K562 (cell line): ENCODE data around the gene CPED1. TPM values are rescaled to one million over a fixed set of nuclear protein-coding genes. Genes with fewer than 3 reads are reported as not detected.

Source experiments
- ATAC-seq: fragments of 200-7000 bp; cut with Tn5 transposase; 3 replicates; pipeline ENCODE4 v1.9.1; 2020; ENCODE audit warnings: moderate library complexity
- BruUV-seq: library from RNA; stranded (reverse); fragments of 400-500 nt; replicated peaks from 2 replicates; lab custom pipeline; 2021; lab: Mats Ljungman, UMichigan
- CTCF ChIA-PET: fragments of 300-600 bp; formaldehyde crosslinking; extraction: SDS; loops from one replicate; lab custom pipeline; 2021; ENCODE audit warnings: low intra/inter-chr PET ratio; lab: Yijun Ruan, JAX
- POLR2A ChIA-PET: fragments of 300-600, 350-650 bp; sonication (Branson Sonifier 250); formaldehyde crosslinking; extraction: SDS; loops from one replicate; lab custom pipeline; 2021; ENCODE audit warnings: antibody characterized with exemption, inconsistent platforms; lab: Yijun Ruan, JAX
- DNase-seq, 4 experiments: peaks; one replicate each; pipeline versions ENCODE4 v3.0.0 to v3.0.0-alpha.2; 2011 to 2018; ENCODE audit warnings: low spot score in 3 of 4, mixed read lengths in 3 of 4; ENCODE audit errors: extremely low read depth in 1 of 4
- FAIRE-seq: peaks from 2 replicates; lab custom pipeline; 2011; peaks lifted over from hg19 to GRCh38; lab: Jason Lieb, UNC
- H2AFZ ChIP-seq: 2 replicates; pipeline ENCODE4 v1.6.0; 2011; ENCODE audit warnings: low read depth, low read length, control low read depth, inconsistent platforms
- H3K27ac ChIP-seq: fragments of 200-600 bp; 3 replicates; pipeline ENCODE4 v1.8.0; 2011; ENCODE audit warnings: low read depth, mild to moderate bottlenecking, control low read depth, inconsistent platforms, low read length, moderate library complexity, mixed read lengths; ENCODE audit errors: extremely low read depth
- H3K27me3 ChIP-seq, 2 experiments: fragments of 300-600 bp in 1 of 2; 2 replicates in 1 of 2; 3 replicates in 1 of 2; pipeline versions ENCODE4 v1.6.0 to v1.8.0; 2011; ENCODE audit warnings: inconsistent platforms in 2 of 2, low read length in 2 of 2, mild to moderate bottlenecking in 1 of 2, mixed read lengths in 1 of 2, moderate library complexity in 1 of 2; ENCODE audit not compliant: control insufficient read depth in 2 of 2, insufficient read depth in 2 of 2
- H3K36me3 ChIP-seq: fragments of 300-600 bp; 3 replicates; pipeline ENCODE4 v1.8.0; 2011; ENCODE audit warnings: mild to moderate bottlenecking, low read length, inconsistent platforms; ENCODE audit not compliant: control insufficient read depth, insufficient read depth
- H3K4me1 ChIP-seq, 2 experiments: fragments of 200-600 bp in 1 of 2; replicated peaks in 1 of 2; 2 replicates in 1 of 2; 3 replicates in 1 of 2; pipeline versions ENCODE4 v1.5.1 to v1.8.0; 2011; ENCODE audit warnings: inconsistent platforms in 2 of 2, low read length in 2 of 2, mild to moderate bottlenecking in 1 of 2, mixed read lengths in 1 of 2, moderate library complexity in 1 of 2; ENCODE audit not compliant: control insufficient read depth in 2 of 2, insufficient read depth in 2 of 2
- H3K4me2 ChIP-seq: 2 replicates; pipeline ENCODE4 v1.6.1; 2011; ENCODE audit warnings: low read length, control low read depth, inconsistent platforms, mixed read lengths; ENCODE audit not compliant: insufficient read depth
- H3K4me3 ChIP-seq: fragments of 200-600 bp; sonication (generic), shearing (Covaris generic); 2 replicates; pipeline ENCODE4 v1.5.1; 2016; ENCODE audit warnings: control low read depth, inconsistent platforms
- H3K79me2 ChIP-seq: fragments of 200-600 bp; 3 replicates; pipeline ENCODE4 v1.8.0; 2011; ENCODE audit warnings: low read length, inconsistent platforms; ENCODE audit not compliant: control insufficient read depth, insufficient read depth
- H3K9ac ChIP-seq, 2 experiments: 2 replicates each; pipeline versions ENCODE4 v1.6.0 to v1.6.1; 2011; ENCODE audit warnings: low read depth in 2 of 2, low read length in 2 of 2, control low read depth in 1 of 2, inconsistent platforms in 1 of 2, mild to moderate bottlenecking in 1 of 2, mixed read lengths in 1 of 2; ENCODE audit not compliant: insufficient read depth in 1 of 2
- H3K9me1 ChIP-seq: one replicate; pipeline ENCODE4 v1.6.0; 2011; ENCODE audit warnings: inconsistent platforms, mild to moderate bottlenecking, low read length, moderate library complexity; ENCODE audit not compliant: control insufficient read depth, insufficient read depth
- H3K9me3 ChIP-seq: replicated peaks from 2 replicates; pipeline ENCODE4 v1.5.1; 2011; ENCODE audit warnings: low read depth, low read length, inconsistent platforms; ENCODE audit not compliant: control insufficient read depth, insufficient read depth
- H4K20me1 ChIP-seq: replicated peaks from 2 replicates; pipeline ENCODE4 v1.6.1; 2011; ENCODE audit warnings: low read length, inconsistent platforms, mixed read lengths; ENCODE audit not compliant: control insufficient read depth, insufficient read depth
- BRF1 ChIP-seq: IDR thresholded peaks from 3 replicates; pipeline ENCODE4 v1.6.1; 2011; ENCODE audit warnings: borderline replicate concordance, mild to moderate bottlenecking; ENCODE audit not compliant: insufficient read length; ENCODE audit errors: extremely low read depth
- MYBL2 ChIP-seq, 2 experiments: fragments of 450-650 bp in 1 of 2; sonication (generic) in 1 of 2; formaldehyde crosslinking in 1 of 2; IDR thresholded peaks; 2 replicates each; pipeline versions ENCODE4 v1.6.1 to v1.8.1; 2017 to 2022; ENCODE audit warnings: borderline replicate concordance in 1 of 2, inconsistent platforms in 1 of 2, low read depth in 1 of 2, mild to moderate bottlenecking in 1 of 2, missing genetic modification reagents in 1 of 2, moderate library complexity in 1 of 2
- POU5F1 ChIP-seq: fragments of 150-350 bp; IDR thresholded peaks from 2 replicates; pipeline ENCODE4 v1.6.1; 2014; ENCODE audit warnings: borderline replicate concordance, low read length, low read depth, mild to moderate bottlenecking; ENCODE audit not compliant: partially characterized antibody
- PRMT5 ChIP-seq: sonication (generic); formaldehyde crosslinking; IDR thresholded peaks from 2 replicates; pipeline ENCODE4 v1.5.0; 2020; ENCODE audit warnings: missing genetic modification reagents
- PTBP1 ChIP-seq: fragments of 200-400 bp; formaldehyde crosslinking; IDR thresholded peaks from 2 replicates; pipeline ENCODE4 v1.6.1; 2017; ENCODE audit warnings: low read depth, low read length
- SIRT6 ChIP-seq: IDR thresholded peaks from one replicate; pipeline ENCODE4 v1.6.1; 2012; ENCODE audit warnings: low read depth, mild to moderate bottlenecking, control low read depth, inconsistent platforms, low read length, moderate library complexity
- TFAM ChIP-seq: fragments of 250-450 bp; sonication (Bioruptor Pico); conservative IDR thresholded peaks from 2 replicates; pipeline ENCODE4 v1.5.0; 2021; ENCODE audit warnings: mild to moderate bottlenecking, moderate library complexity
- ZNF584 ChIP-seq: fragments of 200-800 bp; sonication (Bioruptor generic); IDR thresholded peaks from 2 replicates; pipeline ENCODE4 v1.6.1; 2016; ENCODE audit warnings: low read depth, mild to moderate bottlenecking, missing genetic modification characterization, missing compliant biosample characterization
- ZNF589 ChIP-seq: fragments of 200-800 bp; sonication (Bioruptor generic); IDR thresholded peaks from 2 replicates; pipeline ENCODE4 v1.6.1; 2016; ENCODE audit warnings: low read depth, missing genetic modification characterization, missing compliant biosample characterization
- ZNF695 ChIP-seq: fragments of 450-650 bp; formaldehyde crosslinking; IDR thresholded peaks from 2 replicates; pipeline ENCODE4 v1.4.0; 2020; ENCODE audit warnings: mild to moderate bottlenecking, moderate library complexity
- WGBS: fragments of 100-300 bp; shearing (Covaris generic); methylation state at CpG from one replicate; pipeline ENCODE4 v1.1.6; 2016; ENCODE audit warnings: low coverage, mixed read lengths; ENCODE audit not compliant: insufficient coverage; ENCODE audit errors: missing lambda C conversion rate; 5-methylcytosine and 5-hydroxymethylcytosine counted together
- in situ Hi-C: fragments of 300-500 bp; cut with MboI; formaldehyde crosslinking; loops from 4 replicates; pipeline ENCODE4 v1.15.0; 2018; ENCODE audit warnings: inconsistent platforms, mixed read lengths
- intact Hi-C: fragments of 100-400 bp; cut with micrococcal nuclease; formaldehyde crosslinking; loops from 2 replicates; pipeline ENCODE4 v1.14.2; 2022
- polyA plus RNA-seq, 8 experiments: library from polyadenylated mRNA; depleted of rRNA in 4 of 8; stranded (reverse) in 5 of 8; unstranded in 3 of 8; fragments of >200 nt; fragmentation: Nextera tagmentation in 2 of 8; fragmentation: Illumina TruSeq in 1 of 8; extraction: Ambion mirVana in 2 of 8; extraction: Trizol in 1 of 8; gene quantifications; 2 replicates each; pipeline versions ENCODE4 v1.2.1 to v1.2.3, GENCODE V29; 2011 to 2014; ENCODE audit warnings: inconsistent platforms in 1 of 8, missing spikeins in 1 of 8
- total RNA-seq, 7 experiments: library from RNA; depleted of rRNA in 6 of 7; stranded (reverse); fragments of >200 nt in 6 of 7; fragmentation: Illumina TruSeq in 2 of 7; extraction: Trizol in 2 of 7; gene quantifications; 2 replicates each; pipeline versions ENCODE4 v1.2.1 to v1.2.3, GENCODE V29; 2011 to 2021; ENCODE audit warnings: low replicate concordance in 1 of 7
- TF ChIP-seq, protein P1 (sequence below): fragments of 250-450 bp; sonication (Bioruptor Pico); IDR thresholded peaks from 2 replicates; pipeline ENCODE4 v1.4.0; 2020; ENCODE audit warnings: mild to moderate bottlenecking, moderate library complexity
- TF ChIP-seq, protein P2 (sequence below): fragments of 250-450 bp; sonication (Bioruptor Pico); IDR thresholded peaks from 2 replicates; pipeline ENCODE4 v1.8.0; 2022; ENCODE audit warnings: moderate library complexity, mild to moderate bottlenecking, inconsistent platforms
- TF ChIP-seq, protein P3 (sequence below): fragments of 250-450 bp; sonication (Bioruptor Pico); IDR thresholded peaks from 2 replicates; pipeline ENCODE4 v1.5.0; 2021

Gene CPED1
- total and polyA plus RNA-seq, 9 of the 15 experiments (the other 6 are each of a cell fraction or from before 2014, with no cell fraction given): 195 to 393 (median 290) TPM

DNA sequence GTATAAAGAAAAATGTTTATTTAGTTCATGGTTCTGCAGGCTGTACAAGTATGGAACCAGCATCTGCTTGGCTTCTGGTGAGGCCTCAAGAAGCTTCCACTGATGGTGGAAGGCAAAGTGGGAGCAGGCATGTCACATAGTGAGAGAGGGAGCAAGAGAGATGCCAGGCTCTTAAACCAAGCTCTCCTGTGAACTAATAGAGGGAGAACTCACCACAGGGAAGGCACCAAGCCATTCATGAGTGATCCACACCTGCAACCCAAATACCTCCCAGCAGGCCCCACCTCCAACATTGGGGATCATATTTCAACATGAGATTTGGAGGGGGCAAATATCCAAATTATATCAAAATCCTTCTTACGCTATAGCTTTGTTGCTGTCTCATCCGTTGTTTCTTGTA is 113.1 kb downstream of the CPED1 start:
- no TSS peak for BruUV-seq
- ChIA-PET POLR2A (interaction anchor here (0.6 to 1.2 kb wide), 3 partner anchors 114 to 151 kb away, joined by 3 read pairs; partner anchors contain the start of genes CPED1 and ING3), CTCF (no interaction called here)
- Histone ChIP-seq H3K36me3 (peaks cover 93% of the 10 kb centered on the region), H3K4me1 (peaks cover 0 to 8% of the 10 kb centered on the region in 2 experiments; a peak in 1 of 5 replicates), H3K79me2 (peaks cover 76% of the 10 kb centered on the region), H3K27me3 (no peaks in the 10 kb centered on the region), H3K9ac (no peak overlapping the region), H3K4me2 (no peak overlapping the region), H3K9me3 (no peaks in the 10 kb centered on the region), H3K4me3 (no peak overlapping the region), H2AFZ (no peak overlapping the region), H3K9me1 (no peaks in the 10 kb centered on the region), H3K27ac (no peak overlapping the region), H4K20me1 (no peaks in the 10 kb centered on the region; the same call in 1 of the 2 replicates)
- WGBS: 91% methylated on average over 2 of the region's 2 CpGs
- ATAC-seq (no peak; the same call in 2 of the 3 replicates), FAIRE-seq (no peak), DNase-seq (no peak)
- intact Hi-C loops: no loop called here
- in situ Hi-C loops: no loop called here
- TF ChIP-seq PRMT5 (CRISPR knock-in tag) (no peak), ZNF589 (CRISPR knock-in tag) (no peak), ZNF584 (CRISPR knock-in tag) (no peak), POU5F1 (no peak), MYBL2 (IDR thresholded peaks at IDR 0.05; ENCODE audit: low read depth) (no peak), MYBL2 (CRISPR knock-in tag; IDR thresholded peaks at IDR 0.05; ENCODE audit: borderline replicate concordance) (no peak), TFAM (CRISPR knock-in tag) (no peak), ZNF695 (CRISPR knock-in tag) (no peak), PTBP1 (no peak), BRF1 (no peak), SIRT6 (no peak)
- TF ChIP-seq, protein P1, sequence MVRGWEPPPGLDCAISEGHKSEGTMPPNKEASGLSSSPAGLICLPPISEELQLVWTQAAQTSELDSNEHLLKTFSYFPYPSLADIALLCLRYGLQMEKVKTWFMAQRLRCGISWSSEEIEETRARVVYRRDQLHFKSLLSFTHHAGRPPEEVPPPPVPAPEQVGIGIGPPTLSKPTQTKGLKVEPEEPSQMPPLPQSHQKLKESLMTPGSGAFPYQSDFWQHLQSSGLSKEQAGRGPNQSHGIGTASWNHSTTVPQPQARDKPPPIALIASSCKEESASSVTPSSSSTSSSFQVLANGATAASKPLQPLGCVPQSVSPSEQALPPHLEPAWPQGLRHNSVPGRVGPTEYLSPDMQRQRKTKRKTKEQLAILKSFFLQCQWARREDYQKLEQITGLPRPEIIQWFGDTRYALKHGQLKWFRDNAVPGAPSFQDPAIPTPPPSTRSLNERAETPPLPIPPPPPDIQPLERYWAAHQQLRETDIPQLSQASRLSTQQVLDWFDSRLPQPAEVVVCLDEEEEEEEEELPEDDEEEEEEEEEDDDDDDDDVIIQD (CRISPR knock-in tag): no peak
- TF ChIP-seq, protein P2, sequence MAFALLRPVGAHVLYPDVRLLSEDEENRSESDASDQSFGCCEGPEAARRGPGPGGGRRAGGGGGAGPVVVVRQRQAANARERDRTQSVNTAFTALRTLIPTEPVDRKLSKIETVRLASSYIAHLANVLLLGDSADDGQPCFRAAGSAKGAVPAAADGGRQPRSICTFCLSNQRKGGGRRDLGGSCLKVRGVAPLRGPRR (CRISPR knock-in tag): no peak
- TF ChIP-seq, protein P3, sequence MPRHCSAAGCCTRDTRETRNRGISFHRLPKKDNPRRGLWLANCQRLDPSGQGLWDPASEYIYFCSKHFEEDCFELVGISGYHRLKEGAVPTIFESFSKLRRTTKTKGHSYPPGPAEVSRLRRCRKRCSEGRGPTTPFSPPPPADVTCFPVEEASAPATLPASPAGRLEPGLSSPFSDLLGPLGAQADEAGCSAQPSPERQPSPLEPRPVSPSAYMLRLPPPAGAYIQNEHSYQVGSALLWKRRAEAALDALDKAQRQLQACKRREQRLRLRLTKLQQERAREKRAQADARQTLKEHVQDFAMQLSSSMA (CRISPR knock-in tag): no peak
